GM12878 (cell line): ENCODE measurements around the gene MAN1B1. TPM values are rescaled to one million over a fixed set of nuclear protein-coding genes. Genes with fewer than 3 reads are reported as not detected.

Experiments used
- ASH2L ChIP-seq: fragments of 300-600, 200-600 bp; sonication (generic); IDR thresholded peaks from 2 replicates; pipeline ENCODE4 v1.6.1; 2017; ENCODE audit warnings: low read depth, mild to moderate bottlenecking, borderline replicate concordance
- HDAC2 ChIP-seq: fragments of 200-600 bp; sonication (generic); IDR thresholded peaks from 2 replicates; pipeline ENCODE4 v1.6.1; 2017
- IKZF1 ChIP-seq: fragments of 450-650 bp; conservative IDR thresholded peaks from 2 replicates; pipeline ENCODE4 v1.6.1; 2017; ENCODE audit warnings: antibody characterized with exemption, mild to moderate bottlenecking
- IRF5 ChIP-seq: fragments of 450-650 bp; IDR thresholded peaks from 2 replicates; pipeline ENCODE4 v1.6.1; 2017; ENCODE audit warnings: borderline replicate concordance
- MLLT1 ChIP-seq: fragments of 450-650 bp; IDR thresholded peaks from 2 replicates; pipeline ENCODE4 v1.6.1; 2016; ENCODE audit warnings: mild to moderate bottlenecking
- MXI1 ChIP-seq: fragments of 150-350 bp; IDR thresholded peaks from 2 replicates; pipeline ENCODE4 v1.6.1; 2011; ENCODE audit warnings: low read depth, mild to moderate bottlenecking, inconsistent platforms, low read length, improper control_type of control experiment
- NBN ChIP-seq: fragments of 450-650 bp; IDR thresholded peaks from 2 replicates; pipeline ENCODE4 v1.6.1; 2016
- NFYB ChIP-seq: IDR thresholded peaks from 2 replicates; pipeline ENCODE4 v1.6.1; 2011; ENCODE audit warnings: low read depth, mild to moderate bottlenecking, low read length, improper control_type of control experiment, moderate library complexity; ENCODE audit not compliant: insufficient read depth
- NRF1 ChIP-seq: conservative IDR thresholded peaks from 2 replicates; pipeline ENCODE4 v1.6.1; 2011; ENCODE audit warnings: mild to moderate bottlenecking, low read depth, low read length, improper control_type of control experiment
- PKNOX1 ChIP-seq: fragments of 450-650 bp; IDR thresholded peaks from 2 replicates; pipeline ENCODE4 v1.6.1; 2016; ENCODE audit warnings: mild to moderate bottlenecking
- POLR2AphosphoS2 ChIP-seq: IDR thresholded peaks from 2 replicates; pipeline ENCODE4 v1.6.1; 2011; ENCODE audit warnings: low read depth, mild to moderate bottlenecking, low read length, improper control_type of control experiment, moderate library complexity
- SRF ChIP-seq, 2 experiments: IDR thresholded peaks; 2 replicates each; pipeline ENCODE4 v1.6.1; 2011; ENCODE audit warnings: low read depth in 2 of 2, low read length in 2 of 2, mild to moderate bottlenecking in 1 of 2, moderate library complexity in 1 of 2
- STAT1 ChIP-seq: fragments of 450-650 bp; conservative IDR thresholded peaks from 2 replicates; pipeline ENCODE4 v1.6.1; 2014; ENCODE audit warnings: antibody characterized with exemption, mild to moderate bottlenecking
- ZBTB33 ChIP-seq: fragments of 450-650 bp; IDR thresholded peaks from 2 replicates; pipeline ENCODE4 v1.6.1; 2017; ENCODE audit warnings: mild to moderate bottlenecking
- polyA plus RNA-seq, 11 experiments: library from polyadenylated mRNA; depleted of rRNA in 4 of 11; unstranded in 6 of 11; stranded (reverse) in 5 of 11; fragments of >200 nt; fragmentation: Nextera tagmentation in 4 of 11; fragmentation: Illumina TruSeq in 1 of 11; extraction: Ambion mirVana in 4 of 11; extraction: Trizol in 1 of 11; gene quantifications; 1 replicate in 1 of 11; 2 replicates in 10 of 11; pipeline versions ENCODE4 v1.2.1 to v1.2.3, GENCODE V29; 2011 to 2016; ENCODE audit warnings: inconsistent platforms in 2 of 11, missing spikeins in 2 of 11, low read depth in 1 of 11
- total RNA-seq, 4 experiments: library from RNA; depleted of rRNA in 3 of 4; stranded (reverse); fragments of >200 nt in 3 of 4; fragmentation: Illumina TruSeq in 1 of 4; extraction: Trizol in 1 of 4; gene quantifications; 2 replicates each; pipeline versions ENCODE4 v1.2.1 to v1.2.3, GENCODE V29; 2013 to 2021

The MAN1B1 gene
- total and polyA plus RNA-seq, 10 of the 15 experiments (the other 5 are each of a cell fraction or from before 2014, with no cell fraction given): 0.71 to 34.1 (median 22.7) TPM

- no peak for TF ChIP-seq ZBTB33
- peak; percentile 34; the same call in 1 of the 2 replicates for TF ChIP-seq PKNOX1
- no peak for TF ChIP-seq SRF (IDR thresholded peaks at IDR 0.05; ENCODE audit: low read depth in 2 of 2, low read length in 2 of 2)
- TF ChIP-seq MLLT1: peak; percentile 35; the same call in 1 of the 2 replicates
- peak; percentile 90 for TF ChIP-seq NRF1
- peak; percentile 50; the same call in 1 of the 2 replicates for TF ChIP-seq NFYB
- peak; percentile 83 for TF ChIP-seq IKZF1
- peak; percentile 67 for TF ChIP-seq POLR2AphosphoS2
- 0 out of 2 replicates have a peak, but pooled peaks have one; percentile 47 for TF ChIP-seq STAT1
- TF ChIP-seq NBN: peak; percentile 48
- peak; percentile 23; the same call in 1 of the 2 replicates for TF ChIP-seq ASH2L
- no peak for TF ChIP-seq HDAC2
- TF ChIP-seq MXI1: peak; percentile 98
- TF ChIP-seq IRF5: no peak
- TF ChIP-seq, all 136 proteins: peak for 40
These were observed 42.8 kb downstream of the MAN1B1 start (continued) for GRCh38 chr9:137129456-137130175.
